Sigmoid colon (tissue), 4 donors: Measurements from ENCODE around the gene PCLO.

Experiments used
- CTCF ChIP-seq, 4 experiments: fragments of 450-650 bp in 3 of 4; fragments of 200-600 bp in 1 of 4; IDR thresholded peaks; one replicate each; pipeline ENCODE4 v1.5.1; 2016 to 2019; ENCODE audit warnings: antibody characterized with exemption in 4 of 4, mild to moderate bottlenecking in 3 of 4, moderate library complexity in 2 of 4
- EP300 ChIP-seq, 4 donors: sonication (generic); formaldehyde crosslinking; IDR thresholded peaks; one replicate each; pipeline ENCODE4 v1.6.1; 2017; ENCODE audit warnings: antibody characterized with exemption in 4 of 4
- POLR2A ChIP-seq, 2 donors: fragments of 450-650 bp; IDR thresholded peaks; one replicate each; pipeline ENCODE4 v1.6.1; 2016; ENCODE audit warnings: antibody characterized with exemption in 2 of 2, mild to moderate bottlenecking in 2 of 2, moderate library complexity in 2 of 2
- POLR2AphosphoS5 ChIP-seq, 4 donors: sonication (generic); formaldehyde crosslinking; IDR thresholded peaks; one replicate each; pipeline ENCODE4 v1.6.1; 2017; ENCODE audit warnings: antibody characterized with exemption in 4 of 4

DNA sequence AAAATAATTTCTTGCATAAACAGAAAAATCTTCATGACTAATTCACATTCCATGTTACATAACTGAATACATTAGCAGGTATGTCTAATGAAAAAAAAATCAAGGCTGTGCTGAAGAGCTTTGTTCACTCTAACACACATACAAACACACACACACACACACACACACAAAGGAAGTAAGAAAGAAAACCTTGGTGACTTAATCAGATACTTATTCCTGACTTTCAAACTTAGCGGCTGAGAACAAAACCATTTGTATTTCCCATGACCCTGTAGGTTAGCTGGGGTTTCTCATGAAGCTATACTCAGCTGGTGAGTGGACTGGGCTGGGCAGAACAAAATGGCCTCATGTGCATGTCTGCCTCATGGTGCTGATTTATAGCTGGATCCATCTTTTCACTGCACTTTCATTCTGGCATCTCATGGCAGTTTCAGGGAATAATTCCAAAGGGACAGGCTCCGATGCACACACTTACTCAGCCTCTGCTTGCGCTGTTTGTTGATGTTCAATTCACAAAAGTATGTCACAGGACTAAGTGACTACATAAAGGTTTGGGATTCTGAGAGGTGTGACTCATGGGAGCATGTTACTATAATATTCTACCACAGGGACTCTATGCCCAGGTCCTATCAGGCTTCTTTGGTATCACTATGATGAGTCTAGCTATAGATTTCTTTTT lies 161.2 kb downstream of the PCLO start:
- TF ChIP-seq POLR2A (IDR thresholded peaks at IDR 0.05) (no peak), POLR2AphosphoS5 (IDR thresholded peaks at IDR 0.05) (no peak), EP300 (IDR thresholded peaks at IDR 0.05) (no peak), CTCF (IDR thresholded peaks at IDR 0.05) (no peak)
